22Rv1 (cell line): ENCODE measurements around the gene WWC2.

ENCODE experiments used
- CTCF ChIP-seq: fragments of 450-650 bp; IDR thresholded peaks from 2 replicates; pipeline ENCODE4 v1.5.1; 2017; ENCODE audit warnings: mild to moderate bottlenecking
- ZFX ChIP-seq: fragments of 450-650 bp; IDR thresholded peaks from 2 replicates; pipeline ENCODE4 v1.6.1; 2017; ENCODE audit warnings: antibody characterized with exemption, borderline replicate concordance

GRCh38 chr4:183253451-183253850, 154.4 kb downstream of the WWC2 start:
- TF ChIP-seq CTCF (no peak), ZFX (no peak)
